OCI-LY7 (cell line): ENCODE data around the gene NNAT.

ENCODE experiments used
- CTCF ChIP-seq: fragments of 200-600 bp; sonication (generic); conservative IDR thresholded peaks from 2 replicates; pipeline ENCODE4 v1.5.1; 2014; ENCODE audit warnings: mild to moderate bottlenecking, antibody characterized with exemption, low read length, moderate library complexity, mixed read lengths
- EZH2phosphoT487 ChIP-seq: fragments of 200-600 bp; sonication (generic); IDR thresholded peaks from 2 replicates; pipeline ENCODE4 v1.6.1; 2018; ENCODE audit warnings: low read depth, borderline replicate concordance, mild to moderate bottlenecking, mixed run types, antibody characterized with exemption, low read length, moderate library complexity, mixed read lengths

GRCh38 chr20:37494796-37495195 lies 26.3 kb upstream of the NNAT start:
- no peak for TF ChIP-seq CTCF
- no peak for TF ChIP-seq EZH2phosphoT487
